ENCODE data around the gene HLCS.

The HLCS gene

GRCh38 chr21:36750576-36750959 lies 215.9 kb downstream of the HLCS start:
- DNase-seq (ENCODE audit: extremely low read depth, low read depth) = no peak
- no peak overlapping the region for H3K4me3 ChIP-seq (replicated peaks; ENCODE audit: low read depth, low read length)
- TF ChIP-seq CTCF (IDR thresholded peaks at IDR 0.05; ENCODE audit: low read depth, low read length, missing control alignments) = no peak

- DNase-seq (ENCODE audit: extremely low read depth, low read depth) = no peak
- TF ChIP-seq CTCF (IDR thresholded peaks at IDR 0.05; ENCODE audit: low read depth, low read length, missing control alignments) = no peak
- H3K4me3 ChIP-seq (replicated peaks; ENCODE audit: low read depth, low read length) = no peak overlapping the region
These were observed 216.4 kb downstream of the HLCS start for GRCh38 chr21:36749935-36750575.

GRCh38 chr21:36747815-36748383 lies 218.6 kb downstream of the HLCS start:
- TF ChIP-seq CTCF (IDR thresholded peaks at IDR 0.05; ENCODE audit: low read depth, low read length, missing control alignments) = no peak
- H3K4me3 ChIP-seq (replicated peaks; ENCODE audit: low read depth, low read length) = peak overlapping the region; percentile 22
- DNase-seq (ENCODE audit: extremely low read depth, low read depth) = no peak

GRCh38 chr21:36747041-36747814 lies 219.2 kb downstream of the HLCS start:
- DNase-seq (ENCODE audit: extremely low read depth, low read depth) = no peak
- TF ChIP-seq CTCF (IDR thresholded peaks at IDR 0.05; ENCODE audit: low read depth, low read length, missing control alignments) = no peak
- peak overlapping the region; percentile 25; the same call in 1 of the 2 replicates for H3K4me3 ChIP-seq (replicated peaks; ENCODE audit: low read depth, low read length)

- DNase-seq (ENCODE audit: extremely low read depth, low read depth) = no peak
- TF ChIP-seq CTCF (IDR thresholded peaks at IDR 0.05; ENCODE audit: low read depth, low read length, missing control alignments) = no peak
- H3K4me3 ChIP-seq (replicated peaks; ENCODE audit: low read depth, low read length) = no peak overlapping the region
These were observed 221.0 kb downstream of the HLCS start for GRCh38 chr21:36745459-36745858.

- DNase-seq (ENCODE audit: extremely low read depth, low read depth) = no peak
- H3K4me3 ChIP-seq (replicated peaks; ENCODE audit: low read depth, low read length) = no peak overlapping the region
- TF ChIP-seq CTCF (IDR thresholded peaks at IDR 0.05; ENCODE audit: low read depth, low read length, missing control alignments) = no peak
These were observed 221.8 kb downstream of the HLCS start for GRCh38 chr21:36744560-36745231.
